Myometrial cell (primary cell): Measurements from ENCODE around the gene RBPMS2. TPM values are rescaled to one million over a fixed set of nuclear protein-coding genes. Genes with fewer than 3 reads are reported as not detected.

Experiments used
- total RNA-seq: library from RNA; depleted of rRNA; stranded (reverse); fragments of >200 nt; gene quantifications from 2 replicates; pipeline ENCODE4 v1.2.3, GENCODE V29; 2015

Gene RBPMS2
- not detected in 2 replicates for total RNA-seq

DNA sequence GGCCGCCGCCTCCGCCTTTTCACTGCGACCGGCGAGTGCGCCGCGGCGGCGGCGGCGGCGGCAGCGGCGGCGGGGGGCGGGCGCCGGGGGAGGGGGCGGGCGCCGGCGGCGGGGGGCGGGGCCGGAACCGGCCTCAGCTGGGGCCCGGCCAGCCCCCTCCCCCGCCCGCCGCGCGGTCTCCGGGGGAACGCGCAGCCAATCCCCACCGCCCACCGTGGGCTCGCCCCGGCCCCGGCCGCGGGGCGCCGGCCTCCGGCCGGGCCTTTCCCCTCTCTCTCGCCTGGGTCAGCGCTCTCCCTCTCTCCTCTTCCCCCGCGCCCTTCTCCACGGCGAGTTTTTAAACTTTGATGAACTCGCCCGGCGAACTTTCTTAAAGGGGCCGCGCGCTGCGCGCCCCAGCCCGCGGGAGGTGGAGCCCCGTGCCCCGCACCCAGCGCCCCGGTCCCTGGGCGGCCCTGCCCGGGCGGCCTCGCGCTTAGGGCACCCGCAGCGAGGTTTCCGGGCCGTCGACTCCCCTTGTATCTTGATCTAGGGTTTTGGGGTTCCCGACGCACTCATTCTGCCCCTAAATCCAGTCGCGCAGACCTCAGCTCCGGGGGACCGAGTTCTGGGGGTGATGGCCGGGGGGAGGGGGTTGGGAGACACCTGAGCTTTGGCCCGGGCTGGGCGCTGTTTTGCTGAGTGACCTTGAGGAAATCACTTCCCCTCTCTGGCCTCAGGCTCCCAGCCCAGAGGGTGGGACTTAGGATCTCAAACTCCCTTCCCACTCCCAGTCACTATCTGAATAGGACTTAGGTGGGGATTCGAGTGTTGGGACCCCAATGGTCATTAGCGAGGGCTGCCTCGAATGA, at the start of gene RBPMS2:
TSS of gene RBPMS2 (minus strand) at position 39 of the 851 bp plus-strand sequence. CDS start 270 bp downstream, outside the sequence.

Other genes with a start within 250 kb of the RBPMS2 start
- 19.0 and 23.4 TPM in 2 replicates for gene PIF1, start 50.1 kb upstream of the RBPMS2 start, total RNA-seq
- gene PLEKHO2, start 66.3 kb upstream of the RBPMS2 start, total RNA-seq = 30.8 and 31.9 TPM in 2 replicates
- 0.35 and 1.7 TPM in 2 replicates for gene ANKDD1A, start 136.3 kb upstream of the RBPMS2 start, total RNA-seq
- 71.2 and 89.9 TPM in 2 replicates for gene SPG21, start 214.3 kb upstream of the RBPMS2 start, total RNA-seq